OCI-LY3 (cell line): ENCODE results near the gene RAPGEF5.

Source experiments
- H2AFZ ChIP-seq: fragments of 200-600, 300-600 bp; shearing (Covaris generic); 2 replicates; pipeline ENCODE4 v1.6.0; 2014; ENCODE audit warnings: antibody characterized with exemption, low read depth, low read length
- H3K27ac ChIP-seq: fragments of 200-600, 300-600 bp; sonication (generic); 2 replicates; pipeline ENCODE4 v1.5.1; 2014; ENCODE audit warnings: mild to moderate bottlenecking, low read length, moderate library complexity, mixed read lengths
- H3K27me3 ChIP-seq: fragments of 200-600, 300-600 bp; sonication (generic); 2 replicates; pipeline ENCODE4 v1.6.1; 2014; ENCODE audit warnings: low read depth, low read length, mixed read lengths
- H3K36me3 ChIP-seq: fragments of 200-600, 300-600 bp; sonication (generic); replicated peaks from 2 replicates; pipeline ENCODE3; 2014; ENCODE audit warnings: low read depth, low read length, mixed read lengths
- H3K4me1 ChIP-seq: fragments of 300-600, 200-600 bp; sonication (generic); 2 replicates; pipeline ENCODE4 v1.6.1; 2014; ENCODE audit warnings: low read length, mixed read lengths
- H3K4me2 ChIP-seq: fragments of 200-600, 300-600 bp; sonication (generic); 2 replicates; pipeline ENCODE4 v1.6.1; 2014; ENCODE audit warnings: low read length, mixed read lengths
- H3K4me3 ChIP-seq: fragments of 300-600, 200-600 bp; sonication (generic); 2 replicates; pipeline ENCODE4 v1.5.1; 2014; ENCODE audit warnings: antibody characterized with exemption, mild to moderate bottlenecking, low read length, moderate library complexity
- H3K79me2 ChIP-seq: fragments of 300-600, 200-600 bp; shearing (Covaris generic); 2 replicates; pipeline ENCODE4 v1.6.1; 2014; ENCODE audit warnings: mild to moderate bottlenecking, low read length, mixed read lengths
- H3K9ac ChIP-seq: fragments of 300-600, 200-600 bp; shearing (Covaris generic); 2 replicates; pipeline ENCODE4 v1.6.0; 2014; ENCODE audit warnings: mild to moderate bottlenecking, low read length, moderate library complexity
- H3K9me3 ChIP-seq: fragments of 200-600, 300-600 bp; shearing (Covaris generic); 2 replicates; pipeline ENCODE4 v1.6.1; 2014; ENCODE audit warnings: low read length, mixed read lengths; ENCODE audit not compliant: insufficient read depth
- H4K20me1 ChIP-seq: fragments of 200-600, 300-600 bp; sonication (generic); 2 replicates; pipeline ENCODE4 v1.6.1; 2016; ENCODE audit warnings: low read length, mixed read lengths; ENCODE audit not compliant: insufficient read depth
- CTCF ChIP-seq: fragments of 200-600, 300-600 bp; sonication (generic); IDR thresholded peaks from 2 replicates; pipeline ENCODE4 v1.5.1; 2014; ENCODE audit warnings: antibody characterized with exemption, low read length, low read depth
- EZH2phosphoT487 ChIP-seq: fragments of 200-600 bp; shearing (Covaris generic); IDR thresholded peaks from 2 replicates; pipeline ENCODE4 v1.6.1; 2018; ENCODE audit warnings: antibody characterized with exemption, mixed run types, low read depth

Gene RAPGEF5

GRCh38 chr7:22213081-22213480 lies 143.9 kb downstream of the RAPGEF5 start:
- no peaks in the 10 kb centered on the region for H3K9me3 ChIP-seq
- H3K36me3 ChIP-seq, result no peaks in the 10 kb centered on the region
- H3K4me3 ChIP-seq, result no peak overlapping the region
- no peaks in the 10 kb centered on the region for H3K79me2 ChIP-seq
- TF ChIP-seq CTCF (no peak), EZH2phosphoT487 (no peak)
- H3K9ac ChIP-seq, result no peak overlapping the region
- no peak overlapping the region for H3K4me2 ChIP-seq
- no peaks in the 10 kb centered on the region for H3K27me3 ChIP-seq
- no peak overlapping the region for H3K27ac ChIP-seq
- H2AFZ ChIP-seq, result no peak overlapping the region
- no peaks in the 10 kb centered on the region for H4K20me1 ChIP-seq
- H3K4me1 ChIP-seq, result peaks cover 3% of the 10 kb centered on the region; the same call in 1 of the 2 replicates

- H3K9me3 ChIP-seq, result no peaks in the 10 kb centered on the region
- no peak overlapping the region for H3K4me2 ChIP-seq
- TF ChIP-seq CTCF (no peak), EZH2phosphoT487 (no peak)
Measured at GRCh38 chr7:22210967-22211366, 146.0 kb downstream of the RAPGEF5 start.

GRCh38 chr7:22210355-22210754 lies 146.6 kb downstream of the RAPGEF5 start:
- Histone ChIP-seq H4K20me1 (no peaks in the 10 kb centered on the region), H3K79me2 (no peaks in the 10 kb centered on the region), H3K4me1 (peaks cover 3% of the 10 kb centered on the region; the same call in 1 of the 2 replicates), H3K9ac (no peak overlapping the region), H3K27ac (no peak overlapping the region), H3K4me2 (no peak overlapping the region), H2AFZ (no peak overlapping the region), H3K36me3 (no peaks in the 10 kb centered on the region), H3K27me3 (no peaks in the 10 kb centered on the region), H3K4me3 (no peak overlapping the region), H3K9me3 (no peaks in the 10 kb centered on the region)
- no peak for TF ChIP-seq CTCF
- no peak for TF ChIP-seq EZH2phosphoT487

More at GRCh38 chr7:22210967-22211366, 146.0 kb downstream of the RAPGEF5 start:
- no peak overlapping the region for H2AFZ ChIP-seq
- no peaks in the 10 kb centered on the region for H4K20me1 ChIP-seq
- no peaks in the 10 kb centered on the region for H3K36me3 ChIP-seq
- peaks cover 3% of the 10 kb centered on the region; the same call in 1 of the 2 replicates for H3K4me1 ChIP-seq
- H3K27ac ChIP-seq, result no peak overlapping the region
- no peak overlapping the region for H3K4me3 ChIP-seq
- no peaks in the 10 kb centered on the region for H3K27me3 ChIP-seq
- H3K79me2 ChIP-seq, result no peaks in the 10 kb centered on the region
- no peak overlapping the region for H3K9ac ChIP-seq

- Histone ChIP-seq H3K9me3 (no peaks in the 10 kb centered on the region), H3K4me3 (no peak overlapping the region), H2AFZ (no peak overlapping the region), H3K79me2 (no peaks in the 10 kb centered on the region), H3K27me3 (no peaks in the 10 kb centered on the region), H4K20me1 (no peaks in the 10 kb centered on the region), H3K4me2 (no peak overlapping the region), H3K27ac (no peak overlapping the region), H3K4me1 (peaks cover 3% of the 10 kb centered on the region; the same call in 1 of the 2 replicates), H3K9ac (no peak overlapping the region), H3K36me3 (no peaks in the 10 kb centered on the region)
- TF ChIP-seq CTCF, result no peak
Measured at GRCh38 chr7:22208799-22209198, 148.2 kb downstream of the RAPGEF5 start.
